HG02571 (cell line): Measurements from ENCODE around the gene APOL6.
"Not testable (repeated sequence)": the region's sequence is repeated elsewhere in the genome, so short reads cannot be mapped to it uniquely, and the experiment has no call there.

Source experiments
- ATAC-seq: cut with Tn5 transposase; IDR thresholded peaks from one replicate; pipeline ENCODE4 v1.9.1; 2021; ENCODE audit warnings: mild to moderate bottlenecking, moderate library complexity; ENCODE audit not compliant: unreplicated experiment

The APOL6 gene

GRCh38 chr22:35617137-35617755 is 31.0 kb upstream of the APOL6 start, which contains the start of gene MB:
Gene MB (minus strand): TSS chr22:35617329. CDS start chr22:35617257, 72 bp downstream.
- no peak for ATAC-seq

GRCh38 chr22:35618427-35619223 is 29.6 kb upstream of the APOL6 start:
- no peak for ATAC-seq

GRCh38 chr22:35619336-35620094 is 28.7 kb upstream of the APOL6 start:
- ATAC-seq, result no peak

GRCh38 chr22:35620624-35621251 is 27.5 kb upstream of the APOL6 start:
- no peak for ATAC-seq

- ATAC-seq, result no peak
Measured at GRCh38 chr22:35621451-35621850, 26.8 kb upstream of the APOL6 start.

- ATAC-seq, result no peak
Measured at GRCh38 chr22:35622191-35622913, 25.9 kb upstream of the APOL6 start.

GRCh38 chr22:35623885-35624284 is 24.4 kb upstream of the APOL6 start:
- ATAC-seq, result not testable (repeated sequence)

- no peak for ATAC-seq
Measured at GRCh38 chr22:35624547-35624946, 23.7 kb upstream of the APOL6 start.

- ATAC-seq, result no peak
Measured at GRCh38 chr22:35625763-35626432, 22.3 kb upstream of the APOL6 start.

- no peak for ATAC-seq
Measured at GRCh38 chr22:35627267-35628041, 20.8 kb upstream of the APOL6 start.

GRCh38 chr22:35628732-35629131 is 19.5 kb upstream of the APOL6 start:
- ATAC-seq, result no peak

GRCh38 chr22:35629406-35630216 is 18.6 kb upstream of the APOL6 start:
- ATAC-seq, result no peak

- ATAC-seq, result no peak
Measured at GRCh38 chr22:35630387-35630793, 17.9 kb upstream of the APOL6 start.

GRCh38 chr22:35630891-35631290 is 17.4 kb upstream of the APOL6 start:
- no peak for ATAC-seq

GRCh38 chr22:35631597-35631996 is 16.6 kb upstream of the APOL6 start:
- no peak for ATAC-seq

- no peak for ATAC-seq
Measured at GRCh38 chr22:35632935-35633334, 15.3 kb upstream of the APOL6 start.

GRCh38 chr22:35633520-35633919 is 14.7 kb upstream of the APOL6 start:
- ATAC-seq, result no peak

- no peak for ATAC-seq
Measured at GRCh38 chr22:35634015-35634414, 14.2 kb upstream of the APOL6 start.
